A673 (cell line): ENCODE results near the gene NEDD8. TPM values are rescaled to one million over a fixed set of nuclear protein-coding genes. Genes with fewer than 3 reads are reported as not detected.

Experiments used
- BruUV-seq: library from RNA; stranded (reverse); fragments of 400-500 nt; replicated peaks from 2 replicates; lab custom pipeline; 2021; lab: Mats Ljungman, UMichigan
- CTCF ChIA-PET: fragments of 300-600 bp; sonication (Branson Sonifier 250); formaldehyde crosslinking; loops from one replicate; lab custom pipeline; 2022; ENCODE audit warnings: antibody characterized with exemption; lab: Charles Lee
- POLR2A ChIA-PET: fragments of 300-600 bp; sonication (Branson Sonifier 250); formaldehyde crosslinking; loops from one replicate; lab custom pipeline; 2022; ENCODE audit warnings: antibody characterized with exemption; ENCODE audit not compliant: low non-redundant PET; lab: Charles Lee
- DNase-seq: peaks from one replicate; pipeline ENCODE4 v3.0.0-alpha.2; 2015; ENCODE audit warnings: low spot score
- H3K27ac ChIP-seq: fragments of 200-600 bp; sonication (generic); 2 replicates; pipeline ENCODE4 v1.5.1; 2016; ENCODE audit warnings: mixed run types, low read depth, mild to moderate bottlenecking, mixed read lengths, antibody characterized with exemption, low read length; ENCODE audit not compliant: poor library complexity, severe bottlenecking
- H3K27me3 ChIP-seq: fragments of 200-600 bp; sonication (generic); replicated peaks from 2 replicates; pipeline ENCODE4 v1.6.1; 2017; ENCODE audit warnings: mixed run types, low read depth, mild to moderate bottlenecking, mixed read lengths, antibody characterized with exemption, low read length; ENCODE audit not compliant: insufficient read depth, poor library complexity
- H3K36me3 ChIP-seq: fragments of 200-600 bp; sonication (generic); 2 replicates; pipeline ENCODE4 v1.6.1; 2016; ENCODE audit warnings: mixed run types, mild to moderate bottlenecking, mixed read lengths, antibody characterized with exemption, low read length; ENCODE audit not compliant: insufficient read depth, poor library complexity, severe bottlenecking
- H3K4me1 ChIP-seq: fragments of 200-600 bp; sonication (generic); 2 replicates; pipeline ENCODE4 v1.6.1; 2017; ENCODE audit warnings: mixed run types, mild to moderate bottlenecking, mixed read lengths, antibody characterized with exemption, low read length; ENCODE audit not compliant: insufficient read depth, poor library complexity, severe bottlenecking
- H3K4me3 ChIP-seq: fragments of 200-600 bp; sonication (generic); 2 replicates; pipeline ENCODE4 v1.5.1; 2016; ENCODE audit warnings: low read depth, mixed run types, mild to moderate bottlenecking, mixed read lengths, low read length; ENCODE audit not compliant: poor library complexity, severe bottlenecking
- H3K9me3 ChIP-seq: fragments of 200-600 bp; sonication (generic); 2 replicates; pipeline ENCODE4 v1.6.1; 2016; ENCODE audit warnings: mixed run types, low read depth, mild to moderate bottlenecking, mixed read lengths, antibody characterized with exemption, low read length; ENCODE audit not compliant: poor library complexity, severe bottlenecking
- CTCF ChIP-seq: fragments of 300-800, 200-600 bp; sonication (generic); conservative IDR thresholded peaks from 2 replicates; pipeline ENCODE4 v1.5.1; 2017; ENCODE audit warnings: low read depth, mild to moderate bottlenecking, antibody characterized with exemption, low read length, moderate library complexity, mixed read lengths
- EZH2 ChIP-seq: fragments of 200-600 bp; sonication (generic); IDR thresholded peaks from 2 replicates; pipeline ENCODE4 v1.6.1; 2017; ENCODE audit warnings: borderline replicate concordance, low read depth, mild to moderate bottlenecking, mixed read lengths, antibody characterized with exemption, low read length; ENCODE audit not compliant: poor library complexity, severe bottlenecking
- intact Hi-C: fragments of 100-400 bp; cut with micrococcal nuclease; formaldehyde crosslinking; loops from one replicate; pipeline ENCODE4 v1.10.0; 2022; ENCODE audit not compliant: unreplicated experiment
- total RNA-seq: library from RNA; stranded (reverse); gene quantifications from 2 replicates; pipeline ENCODE4 v1.2.3, GENCODE V29; 2021

NEDD8 gene
- total RNA-seq, 1 experiment from 2014 or later, result 266 TPM

GRCh38 chr14:24264298-24264697 is 32.1 kb upstream of the NEDD8 start:
- intact Hi-C loops, result no loop called here
- CTCF ChIA-PET, result no interaction called here
- POLR2A ChIA-PET, result no interaction called here
- no peaks in the 10 kb centered on the region for H3K9me3 ChIP-seq
- DNase-seq, result no peak
- no peaks in the 10 kb centered on the region for H3K27me3 ChIP-seq
- no peaks in the 10 kb centered on the region for H3K4me1 ChIP-seq
- TF ChIP-seq EZH2, result no peak
- no peak for TF ChIP-seq CTCF
- no TSS peak for BruUV-seq
- H3K36me3 ChIP-seq, result no peaks in the 10 kb centered on the region
- no peak overlapping the region for H3K27ac ChIP-seq
- no peak overlapping the region for H3K4me3 ChIP-seq

- H3K27me3 ChIP-seq, result no peaks in the 10 kb centered on the region
- POLR2A ChIA-PET, result no interaction called here
- no peak overlapping the region for H3K4me3 ChIP-seq
- H3K9me3 ChIP-seq, result no peaks in the 10 kb centered on the region
- intact Hi-C loops, result no loop called here
- H3K36me3 ChIP-seq, result no peaks in the 10 kb centered on the region
- no peak for TF ChIP-seq CTCF
- no peak for TF ChIP-seq EZH2
- no peaks in the 10 kb centered on the region for H3K4me1 ChIP-seq
- no peak for DNase-seq
- H3K27ac ChIP-seq, result no peak overlapping the region
- CTCF ChIA-PET, result no interaction called here
- no TSS peak for BruUV-seq
These were observed 31.7 kb upstream of the NEDD8 start for GRCh38 chr14:24263848-24264247.

DNA sequence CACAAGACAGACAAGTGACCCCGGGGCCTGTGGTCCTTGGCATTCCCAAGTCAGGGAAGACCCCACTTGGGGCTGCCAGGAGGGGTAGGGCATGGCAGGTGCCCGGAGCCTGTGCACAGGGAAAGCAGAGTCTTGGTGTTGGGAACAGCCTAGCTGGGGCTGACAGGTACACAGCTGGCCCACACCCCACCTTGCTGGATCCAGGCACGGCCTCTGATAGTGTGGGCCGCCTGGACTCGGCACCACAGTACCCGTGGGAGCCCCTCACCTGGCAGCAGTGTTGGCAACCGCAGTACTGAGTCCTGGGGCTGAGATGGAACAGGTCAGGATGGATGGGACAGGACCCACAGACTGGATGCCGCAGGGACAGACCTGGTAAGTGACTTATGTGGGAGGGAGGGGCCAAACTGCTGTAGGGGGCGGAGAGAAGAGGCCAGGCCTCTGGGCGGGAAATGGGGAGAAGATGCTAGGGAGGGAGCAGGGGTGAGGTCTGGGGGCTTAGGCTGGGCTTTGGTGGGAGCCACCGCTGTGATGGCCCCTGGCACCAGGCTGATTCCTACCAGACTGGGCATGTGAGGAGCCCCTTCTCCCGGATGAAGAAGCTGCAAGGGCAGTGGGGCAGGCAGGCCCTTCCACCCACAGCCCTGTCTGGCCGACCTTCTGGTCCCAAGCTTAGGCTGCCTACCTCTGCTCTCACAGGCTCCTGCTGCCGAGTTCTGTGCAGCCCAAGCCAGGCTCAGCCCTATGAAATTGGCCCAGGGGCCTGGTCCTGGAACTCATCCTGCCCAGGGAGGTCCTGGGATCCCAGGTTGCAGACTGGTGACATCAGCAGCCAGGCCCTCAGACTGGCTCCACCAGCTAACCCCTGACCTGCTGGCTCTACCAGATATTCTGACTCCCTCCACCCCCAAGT is 30.9 kb upstream of the NEDD8 start, which contains the start of gene TGM1:
TGM1 (minus strand) TSS at position 357 of the 913 bp plus-strand sequence. CDS start 825 bp downstream, outside the sequence.
- Histone ChIP-seq H3K4me3 (no peak within 1 kb of the TSS), H3K27ac (no peak within 1 kb of the TSS), H3K4me1 (no peaks in the 10 kb centered on the region), H3K27me3 (no peaks in the 10 kb centered on the region), H3K9me3 (no peaks in the 10 kb centered on the region), H3K36me3 (no peaks in the 10 kb centered on the region)
- no peak for TF ChIP-seq CTCF
- no peak for TF ChIP-seq EZH2
- DNase-seq, result no peak
- ChIA-PET CTCF (no interaction called here), POLR2A (interaction anchor here (0.8 kb wide), 1 partner anchor 8 kb away, joined by 5 read pairs; no protein-coding TSS in a partner anchor)
- intact Hi-C loops, result no loop called here
- BruUV-seq, result no TSS peak
